ENCODE measurements around the gene PPARGC1A.

PPARGC1A gene

DNA sequence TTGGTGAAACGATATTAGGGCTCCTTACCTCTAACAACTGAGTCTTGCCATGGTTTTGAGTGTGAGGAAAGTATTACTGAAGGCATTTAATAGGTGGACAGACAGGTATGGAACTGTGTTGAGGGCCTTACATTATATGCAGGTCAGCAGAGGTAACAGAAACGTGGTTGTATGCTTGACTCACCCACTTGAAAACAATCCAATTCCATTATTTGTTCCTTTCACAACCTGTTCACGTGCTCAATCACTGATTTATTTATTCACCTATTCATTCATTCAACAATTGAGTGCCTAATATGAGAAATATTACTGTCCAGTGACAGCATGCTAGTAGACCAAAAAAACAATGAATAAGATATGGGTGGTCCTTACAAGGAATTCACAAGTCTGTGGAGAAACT, 33.3 kb upstream of the PPARGC1A start:
- no peaks in the 10 kb centered on the region for H3K27me3 ChIP-seq (ENCODE audit: insufficient read depth, low read length)
- no peaks in the 10 kb centered on the region for H3K36me3 ChIP-seq (ENCODE audit: insufficient read depth, low read depth, low read length)
- no peak overlapping the region for H3K27ac ChIP-seq (ENCODE audit: low read length)
- no peaks in the 10 kb centered on the region for H3K4me1 ChIP-seq (ENCODE audit: insufficient read depth, low read length)
- no peak overlapping the region for H3K9ac ChIP-seq (ENCODE audit: low read depth, low read length)
- no peaks in the 10 kb centered on the region for H3K9me3 ChIP-seq (ENCODE audit: insufficient read depth, low read depth, low read length)
- no peak overlapping the region for H3K4me3 ChIP-seq (ENCODE audit: low read length)

GRCh38 chr4:23922541-23923111, 32.8 kb upstream of the PPARGC1A start:
- no peaks in the 10 kb centered on the region for H3K36me3 ChIP-seq (ENCODE audit: insufficient read depth, low read depth, low read length)
- H3K9ac ChIP-seq (ENCODE audit: low read depth, low read length): no peak overlapping the region
- H3K4me1 ChIP-seq (ENCODE audit: insufficient read depth, low read length): no peaks in the 10 kb centered on the region
- no peaks in the 10 kb centered on the region for H3K9me3 ChIP-seq (ENCODE audit: insufficient read depth, low read depth, low read length)
- H3K27ac ChIP-seq (ENCODE audit: low read length): no peak overlapping the region
- H3K4me3 ChIP-seq (ENCODE audit: low read length): no peak overlapping the region
- no peaks in the 10 kb centered on the region for H3K27me3 ChIP-seq (ENCODE audit: insufficient read depth, low read length)

- H3K27ac ChIP-seq (ENCODE audit: low read length): no peak overlapping the region
- no peak overlapping the region for H3K4me3 ChIP-seq (ENCODE audit: low read length)
- H3K9me3 ChIP-seq (ENCODE audit: insufficient read depth, low read depth, low read length): no peaks in the 10 kb centered on the region
- no peaks in the 10 kb centered on the region for H3K36me3 ChIP-seq (ENCODE audit: insufficient read depth, low read depth, low read length)
- H3K4me1 ChIP-seq (ENCODE audit: insufficient read depth, low read length): no peaks in the 10 kb centered on the region
- no peaks in the 10 kb centered on the region for H3K27me3 ChIP-seq (ENCODE audit: insufficient read depth, low read length)
- no peak overlapping the region for H3K9ac ChIP-seq (ENCODE audit: low read depth, low read length)
These were observed 32.2 kb upstream of the PPARGC1A start for GRCh38 chr4:23922013-23922412.

DNA sequence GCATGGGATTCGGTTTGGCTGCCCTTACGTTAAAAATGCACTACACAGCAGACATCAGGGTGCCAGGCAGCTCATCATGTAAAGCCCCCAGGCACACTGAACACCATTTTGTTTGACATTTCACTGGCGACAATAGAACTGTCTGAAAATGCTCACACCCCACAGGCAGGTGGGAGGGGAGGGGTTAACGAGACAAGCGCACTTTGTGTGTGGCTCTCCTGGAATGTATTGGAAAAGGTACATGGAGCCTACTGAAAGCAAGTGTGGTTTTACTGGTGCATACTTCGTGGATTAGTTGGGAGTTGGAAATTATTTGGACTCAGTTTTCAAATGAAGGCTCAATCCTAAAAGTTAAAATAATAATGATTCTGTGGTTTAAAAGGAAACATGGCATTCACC, 31.6 kb upstream of the PPARGC1A start:
- Histone ChIP-seq H3K9ac (ENCODE audit: low read depth, low read length) (no peak overlapping the region), H3K27ac (ENCODE audit: low read length) (no peak overlapping the region), H3K36me3 (ENCODE audit: insufficient read depth, low read depth, low read length) (no peaks in the 10 kb centered on the region), H3K27me3 (ENCODE audit: insufficient read depth, low read length) (no peaks in the 10 kb centered on the region), H3K4me3 (ENCODE audit: low read length) (no peak overlapping the region), H3K4me1 (ENCODE audit: insufficient read depth, low read length) (no peaks in the 10 kb centered on the region), H3K9me3 (ENCODE audit: insufficient read depth, low read depth, low read length) (no peaks in the 10 kb centered on the region)

GRCh38 chr4:23920716-23921446, 31.0 kb upstream of the PPARGC1A start:
- Histone ChIP-seq H3K9ac (ENCODE audit: low read depth, low read length) (no peak overlapping the region), H3K4me1 (ENCODE audit: insufficient read depth, low read length) (no peaks in the 10 kb centered on the region)

GRCh38 chr4:23920296-23920695, 30.4 kb upstream of the PPARGC1A start:
- no peaks in the 10 kb centered on the region for H3K36me3 ChIP-seq (ENCODE audit: insufficient read depth, low read depth, low read length)
- H3K4me3 ChIP-seq (ENCODE audit: low read length): no peak overlapping the region
- H3K27me3 ChIP-seq (ENCODE audit: insufficient read depth, low read length): no peaks in the 10 kb centered on the region
- H3K9me3 ChIP-seq (ENCODE audit: insufficient read depth, low read depth, low read length): no peaks in the 10 kb centered on the region
- H3K9ac ChIP-seq (ENCODE audit: low read depth, low read length): no peak overlapping the region
- no peaks in the 10 kb centered on the region for H3K4me1 ChIP-seq (ENCODE audit: insufficient read depth, low read length)
- H3K27ac ChIP-seq (ENCODE audit: low read length): no peak overlapping the region

More at GRCh38 chr4:23920716-23921446, 31.0 kb upstream of the PPARGC1A start:
- H3K27ac ChIP-seq (ENCODE audit: low read length): no peak overlapping the region
- H3K36me3 ChIP-seq (ENCODE audit: insufficient read depth, low read depth, low read length): no peaks in the 10 kb centered on the region
- H3K9me3 ChIP-seq (ENCODE audit: insufficient read depth, low read depth, low read length): no peaks in the 10 kb centered on the region
- H3K4me3 ChIP-seq (ENCODE audit: low read length): no peak overlapping the region
- H3K27me3 ChIP-seq (ENCODE audit: insufficient read depth, low read length): no peaks in the 10 kb centered on the region

- Histone ChIP-seq H3K27me3 (ENCODE audit: insufficient read depth, low read length) (no peaks in the 10 kb centered on the region), H3K27ac (ENCODE audit: low read length) (no peak overlapping the region), H3K4me1 (ENCODE audit: insufficient read depth, low read length) (no peaks in the 10 kb centered on the region), H3K36me3 (ENCODE audit: insufficient read depth, low read depth, low read length) (no peaks in the 10 kb centered on the region), H3K9ac (ENCODE audit: low read depth, low read length) (no peak overlapping the region), H3K4me3 (ENCODE audit: low read length) (no peak overlapping the region), H3K9me3 (ENCODE audit: insufficient read depth, low read depth, low read length) (no peaks in the 10 kb centered on the region)
These were observed 26.4 kb upstream of the PPARGC1A start for GRCh38 chr4:23916282-23916681.

GRCh38 chr4:23915459-23916132, 25.7 kb upstream of the PPARGC1A start:
- H3K27ac ChIP-seq (ENCODE audit: low read length): no peak overlapping the region
- no peak overlapping the region for H3K4me3 ChIP-seq (ENCODE audit: low read length)
- no peaks in the 10 kb centered on the region for H3K36me3 ChIP-seq (ENCODE audit: insufficient read depth, low read depth, low read length)
- H3K9ac ChIP-seq (ENCODE audit: low read depth, low read length): no peak overlapping the region
- no peaks in the 10 kb centered on the region for H3K4me1 ChIP-seq (ENCODE audit: insufficient read depth, low read length)
- H3K27me3 ChIP-seq (ENCODE audit: insufficient read depth, low read length): no peaks in the 10 kb centered on the region
- no peaks in the 10 kb centered on the region for H3K9me3 ChIP-seq (ENCODE audit: insufficient read depth, low read depth, low read length)

GRCh38 chr4:23911675-23912455, 22.0 kb upstream of the PPARGC1A start:
- no peaks in the 10 kb centered on the region for H3K36me3 ChIP-seq (ENCODE audit: insufficient read depth, low read depth, low read length)
- no peak overlapping the region for H3K9ac ChIP-seq (ENCODE audit: low read depth, low read length)
- no peak overlapping the region for H3K27ac ChIP-seq (ENCODE audit: low read length)
- no peak overlapping the region for H3K4me3 ChIP-seq (ENCODE audit: low read length)
- no peaks in the 10 kb centered on the region for H3K9me3 ChIP-seq (ENCODE audit: insufficient read depth, low read depth, low read length)
- H3K4me1 ChIP-seq (ENCODE audit: insufficient read depth, low read length): no peaks in the 10 kb centered on the region
- no peaks in the 10 kb centered on the region for H3K27me3 ChIP-seq (ENCODE audit: insufficient read depth, low read length)

GRCh38 chr4:23909671-23910070, 19.8 kb upstream of the PPARGC1A start:
- Histone ChIP-seq H3K27me3 (ENCODE audit: insufficient read depth, low read length) (no peaks in the 10 kb centered on the region), H3K4me1 (ENCODE audit: insufficient read depth, low read length) (peaks cover 5% of the 10 kb centered on the region), H3K9me3 (ENCODE audit: insufficient read depth, low read depth, low read length) (no peaks in the 10 kb centered on the region), H3K4me3 (ENCODE audit: low read length) (no peak overlapping the region), H3K36me3 (ENCODE audit: insufficient read depth, low read depth, low read length) (no peaks in the 10 kb centered on the region), H3K9ac (ENCODE audit: low read depth, low read length) (no peak overlapping the region), H3K27ac (ENCODE audit: low read length) (no peak overlapping the region)

GRCh38 chr4:23906839-23907238, 17.0 kb upstream of the PPARGC1A start:
- no peaks in the 10 kb centered on the region for H3K36me3 ChIP-seq (ENCODE audit: insufficient read depth, low read depth, low read length)
- no peak overlapping the region for H3K4me3 ChIP-seq (ENCODE audit: low read length)
- no peaks in the 10 kb centered on the region for H3K9me3 ChIP-seq (ENCODE audit: insufficient read depth, low read depth, low read length)
- peaks cover 5% of the 10 kb centered on the region for H3K4me1 ChIP-seq (ENCODE audit: insufficient read depth, low read length)
- no peak overlapping the region for H3K27ac ChIP-seq (ENCODE audit: low read length)
- no peaks in the 10 kb centered on the region for H3K27me3 ChIP-seq (ENCODE audit: insufficient read depth, low read length)
- no peak overlapping the region for H3K9ac ChIP-seq (ENCODE audit: low read depth, low read length)
